Hematopoietic multipotent progenitor cell treated with erythropoietin and hydrocortisone succinate and interleukin-3 and kit ligand, for 8 days (in vitro differentiated cells): ENCODE measurements around the gene VEPH1.

Experiments used
- DNase-seq: peaks from one replicate; pipeline ENCODE4 v3.0.0-alpha.2; 2015

Gene VEPH1

DNA sequence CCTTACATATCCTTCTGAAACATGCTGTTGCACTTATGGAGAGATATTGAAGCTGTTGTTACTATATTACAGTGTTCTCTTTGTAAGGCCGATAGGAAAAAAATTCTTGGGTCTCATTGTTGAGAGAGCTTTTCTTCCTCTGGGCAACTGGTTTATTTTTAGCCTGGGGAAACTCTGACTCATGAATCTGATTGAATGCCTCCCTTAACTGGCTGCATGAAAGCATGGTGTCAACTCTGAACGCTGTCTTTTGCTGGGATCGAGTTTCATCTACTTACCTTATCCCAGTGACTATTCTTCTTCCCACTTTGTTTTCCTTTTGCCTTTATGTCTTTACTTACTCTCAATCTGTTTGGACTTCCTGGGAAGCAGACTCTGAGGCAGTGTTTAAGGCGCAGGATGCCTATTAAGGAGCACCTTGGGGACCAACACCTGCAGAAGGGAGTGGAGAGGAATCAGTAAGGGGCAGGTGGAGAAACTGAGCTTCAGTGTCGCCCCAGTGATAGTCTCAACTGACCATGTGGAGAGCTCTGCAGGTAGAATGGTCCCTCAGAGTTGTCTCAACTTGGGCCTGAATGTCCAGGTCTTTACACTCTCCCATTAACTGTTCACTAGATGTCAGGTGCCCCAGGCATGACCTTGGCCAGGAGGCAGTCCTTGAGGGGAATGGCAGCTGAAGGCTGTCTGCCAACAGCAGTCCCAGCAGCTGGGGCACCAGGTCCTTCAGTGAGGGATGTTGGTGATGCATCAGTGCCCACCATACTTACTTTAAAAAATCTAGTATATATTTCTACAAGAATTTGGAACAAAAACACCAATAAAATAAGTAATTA, 254.4 kb downstream of the VEPH1 start:
- peak; percentile 14 for DNase-seq

DNA sequence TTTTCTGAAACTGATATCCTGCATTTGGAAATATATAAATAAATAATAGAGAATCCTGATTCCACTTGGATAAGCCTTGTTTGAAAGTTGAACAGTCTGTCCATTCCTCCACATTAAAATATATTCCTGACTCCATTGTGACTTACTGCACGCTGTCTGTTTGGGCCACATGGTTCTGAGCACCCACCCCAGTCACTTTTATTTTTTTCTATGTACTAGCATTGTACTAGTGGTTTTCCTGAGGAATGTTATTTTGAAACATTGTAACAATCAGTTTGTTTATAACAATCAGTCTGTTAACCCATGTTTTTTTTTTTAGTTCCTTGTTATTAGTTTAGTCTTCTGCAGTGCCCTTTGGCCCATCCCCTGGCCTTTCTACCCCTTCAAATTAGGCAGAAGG, 255.8 kb downstream of the VEPH1 start:
- no peak for DNase-seq

DNA sequence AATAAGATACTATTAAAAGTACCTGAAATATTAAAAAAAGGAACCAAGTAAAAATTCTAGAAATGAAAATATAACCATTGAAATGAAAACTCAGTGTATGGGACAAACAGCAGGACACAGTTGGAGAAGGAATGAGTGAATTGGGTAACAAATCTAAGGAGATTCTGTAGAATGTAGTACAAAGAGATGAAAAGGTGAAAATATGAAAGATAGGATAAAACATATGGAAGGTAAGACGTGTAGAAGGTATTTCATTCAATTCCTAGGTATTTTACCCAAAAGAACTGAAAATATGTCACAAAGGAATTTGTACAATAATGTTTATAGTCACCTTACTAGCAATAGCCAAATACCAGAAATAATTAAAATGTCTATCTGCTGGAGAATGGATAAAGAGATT, 260.4 kb downstream of the VEPH1 start:
- DNase-seq, result no peak

DNA sequence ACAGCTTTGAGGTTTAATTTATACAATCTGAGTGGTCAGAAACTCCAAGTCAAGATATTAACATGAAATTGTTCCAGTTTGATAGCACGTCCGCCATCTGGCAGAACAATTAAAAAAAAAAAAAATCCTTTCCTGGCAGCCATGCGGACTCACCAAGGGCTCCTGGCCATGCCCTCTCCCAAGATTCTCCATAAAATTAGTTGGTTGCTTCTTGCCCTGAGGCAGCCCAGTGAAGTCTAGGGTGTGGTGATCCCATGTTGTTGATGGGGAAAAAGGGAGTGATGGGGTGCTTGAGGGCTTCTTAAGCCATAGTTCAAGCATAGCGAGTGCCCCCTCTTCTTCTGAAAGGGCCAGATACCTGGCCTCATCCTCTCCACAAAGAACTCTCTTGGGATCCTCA, 261.6 kb downstream of the VEPH1 start:
- no peak for DNase-seq

DNA sequence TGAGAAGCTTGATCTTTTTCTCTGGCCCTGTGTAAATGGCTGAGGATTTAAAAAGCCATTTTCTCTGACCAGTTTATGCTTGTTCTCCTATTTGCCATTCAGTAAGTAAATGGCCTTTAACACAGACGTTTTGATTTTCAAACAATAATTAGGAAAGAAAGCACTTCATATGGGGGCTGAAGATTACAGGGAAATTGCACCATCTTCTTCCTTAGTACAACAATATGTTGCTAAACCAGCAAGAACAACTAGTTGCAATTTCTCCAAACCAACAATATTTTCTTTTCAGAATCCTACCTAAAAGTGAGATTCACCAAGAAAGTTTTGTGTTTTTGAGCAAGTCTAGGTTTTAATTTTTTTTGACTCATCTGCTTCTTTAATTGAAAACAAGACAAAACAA, 262.8 kb downstream of the VEPH1 start:
- DNase-seq, result no peak

DNA sequence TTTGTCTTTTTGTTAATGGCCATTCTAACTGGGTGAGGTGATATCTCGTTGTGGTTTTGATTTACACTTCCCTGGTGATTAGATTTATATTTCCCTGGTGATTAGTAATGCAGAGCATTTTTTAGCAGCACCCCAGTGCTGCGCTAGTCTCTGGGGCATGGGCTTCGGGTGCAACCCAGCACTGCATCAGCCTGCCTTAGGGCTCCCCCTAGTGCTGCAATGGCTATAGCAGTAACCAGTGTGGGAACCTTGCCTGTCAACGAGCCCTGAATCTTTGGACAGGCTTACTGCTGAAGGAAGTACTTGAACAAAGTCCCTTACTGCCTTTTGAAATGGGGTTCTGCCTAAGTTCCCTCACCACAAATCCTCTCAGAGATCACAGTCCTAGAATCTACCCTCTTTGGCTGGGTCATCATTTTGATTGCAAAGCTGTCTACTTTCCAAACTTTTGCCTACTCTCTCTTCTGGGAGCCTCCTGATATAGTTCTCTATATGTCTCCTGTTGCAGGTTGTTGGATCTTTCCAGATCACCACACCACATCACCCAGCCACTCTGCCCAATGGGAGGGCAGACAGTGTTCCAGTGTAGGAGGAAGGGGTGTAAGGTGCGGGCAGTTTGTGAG, 264.0 kb downstream of the VEPH1 start:
- DNase-seq, result peak; percentile 56

DNA sequence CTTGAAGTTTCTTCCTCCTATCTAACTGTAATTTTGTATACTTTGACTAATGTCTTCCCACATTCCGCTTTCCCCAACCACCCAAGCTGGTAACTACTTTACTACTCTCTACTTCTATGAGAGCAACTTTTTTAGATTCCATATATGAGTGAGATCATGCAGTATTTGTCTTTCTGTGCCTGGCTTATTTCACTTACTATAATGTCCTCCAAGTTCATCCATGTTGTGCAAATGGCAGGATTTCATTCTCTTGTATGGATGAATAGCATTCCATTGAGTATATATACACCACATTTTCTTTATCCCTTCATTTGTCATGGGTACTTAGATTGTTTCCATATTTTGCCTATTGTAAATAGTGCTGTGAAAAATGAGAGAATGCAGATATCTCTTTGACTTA, 264.8 kb downstream of the VEPH1 start:
- DNase-seq, result no peak

DNA sequence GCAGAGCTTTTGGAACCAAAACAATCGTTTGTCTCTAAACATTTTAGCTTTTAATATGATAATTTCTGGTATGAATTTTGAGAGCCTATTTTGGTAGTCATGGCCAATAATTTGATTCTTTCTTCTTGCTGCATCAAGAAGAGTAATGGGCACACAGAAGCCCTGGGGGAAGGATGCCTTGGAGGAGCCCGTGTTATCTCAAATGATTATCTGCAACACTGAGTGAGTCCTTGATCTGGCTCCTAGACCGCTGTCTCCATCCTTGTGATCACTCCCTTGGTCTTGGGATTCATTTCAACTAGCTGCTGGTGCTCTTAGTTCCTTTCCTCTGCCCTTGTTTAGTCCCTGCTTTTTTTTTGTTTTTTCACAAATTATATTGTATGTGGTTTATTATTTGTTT, 265.3 kb downstream of the VEPH1 start:
- DNase-seq, result no peak

DNA sequence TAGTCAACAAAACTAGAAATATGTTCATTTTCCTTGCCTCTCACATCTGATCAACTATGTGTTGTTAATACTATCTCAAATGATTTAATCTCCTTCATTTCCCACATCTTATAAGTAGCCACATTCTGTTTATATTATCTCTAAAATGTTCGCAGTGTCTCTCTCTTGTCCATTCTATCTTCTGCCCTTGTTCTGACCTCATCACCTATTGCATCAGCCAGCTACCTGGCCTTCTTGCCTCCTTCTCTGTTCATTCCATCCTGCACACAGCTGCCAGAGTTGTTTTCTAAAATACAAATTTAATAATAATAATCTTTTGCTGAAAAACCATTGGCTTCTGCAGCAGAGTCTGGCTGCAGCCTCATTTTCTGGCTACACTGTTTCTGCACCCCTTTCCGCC, 267.9 kb downstream of the VEPH1 start:
- DNase-seq, result no peak

DNA sequence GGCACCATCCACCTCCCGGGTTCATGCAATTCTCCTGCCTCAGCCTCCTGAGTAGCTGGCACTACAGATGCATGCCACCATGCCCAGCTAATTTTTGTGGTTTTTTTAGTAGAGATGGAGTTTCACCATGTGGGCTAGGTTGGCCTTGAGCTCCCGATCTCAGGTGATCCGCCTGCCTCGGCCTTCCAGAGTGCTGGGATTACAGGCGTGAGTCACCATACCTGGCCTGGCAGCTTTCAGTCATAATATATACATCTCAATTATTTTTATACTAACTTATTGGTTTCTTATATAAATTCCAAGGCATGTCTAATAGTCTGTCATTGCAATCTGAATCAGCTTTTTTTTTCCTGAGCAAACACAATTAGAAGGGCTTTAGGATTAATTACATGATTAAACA, 269.3 kb downstream of the VEPH1 start:
- no peak for DNase-seq

DNA sequence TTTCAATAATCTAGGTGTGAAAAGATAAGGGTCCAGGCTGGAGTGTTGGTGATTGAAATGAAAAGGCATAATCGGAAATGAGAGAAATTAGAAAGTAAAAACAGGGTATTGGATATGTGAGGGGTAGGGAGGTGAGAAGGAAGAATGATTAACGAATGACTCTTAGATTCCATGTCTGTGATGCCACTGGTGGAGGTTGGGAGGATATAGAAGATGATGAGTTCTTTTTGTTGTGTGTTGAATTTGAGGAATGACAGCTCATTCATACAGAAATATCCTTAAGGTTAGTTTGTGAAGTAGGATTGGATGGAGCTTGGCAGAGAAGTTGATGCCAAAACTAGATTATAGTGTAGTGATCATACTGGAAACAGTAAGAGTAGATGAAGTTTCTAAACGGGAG, 271.1 kb downstream of the VEPH1 start:
- no peak for DNase-seq

DNA sequence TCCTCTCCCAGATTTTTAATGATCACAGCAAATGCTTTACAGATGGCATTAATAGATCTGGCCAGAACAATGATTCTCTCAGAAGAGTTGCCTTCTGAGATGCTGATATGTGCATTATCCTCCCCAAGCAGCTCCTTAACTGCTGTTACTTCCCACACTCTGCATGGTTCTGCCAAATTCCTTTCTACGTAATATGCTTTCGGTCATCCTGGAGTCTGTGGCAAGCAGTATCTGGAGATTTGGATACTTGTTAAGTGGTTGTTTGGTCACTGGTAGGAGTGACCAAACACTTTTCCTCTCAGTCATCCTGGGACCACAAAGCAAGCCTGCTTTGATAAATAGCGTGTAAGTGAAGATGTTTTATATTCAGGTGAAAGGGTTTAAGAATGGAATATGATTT, 272.1 kb downstream of the VEPH1 start:
- no peak for DNase-seq

DNA sequence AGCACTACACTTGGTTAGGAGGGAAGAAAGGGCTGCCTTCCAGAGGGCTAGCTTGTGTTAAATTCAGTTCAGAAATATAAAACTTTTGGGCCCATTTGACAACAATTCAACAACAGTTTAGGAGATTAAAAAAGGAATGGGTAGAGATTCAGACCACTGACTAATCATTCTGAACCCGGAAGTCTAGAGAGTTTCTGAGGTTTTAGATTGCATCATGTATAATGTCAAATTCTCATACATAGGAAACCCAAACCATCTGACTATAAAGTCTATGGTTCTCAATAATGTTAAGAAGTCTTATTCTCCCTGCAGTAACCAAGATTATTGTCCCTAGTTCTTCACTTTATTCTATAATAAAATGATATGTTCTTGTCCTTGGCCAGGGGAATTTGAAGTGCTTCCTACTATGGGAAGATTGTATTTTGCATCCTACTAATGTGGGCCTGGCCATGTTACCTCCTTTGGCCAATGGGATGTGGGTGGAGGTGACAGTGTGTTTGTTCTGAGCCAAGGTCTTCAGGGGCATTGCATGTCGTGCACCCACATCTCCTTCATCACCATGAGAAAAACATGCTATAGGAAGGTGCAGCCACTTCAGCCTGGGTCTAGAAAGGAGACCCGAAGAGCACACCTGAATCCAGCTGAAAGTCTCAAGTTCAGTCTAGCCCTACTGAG, 276.9 kb downstream of the VEPH1 start:
- no peak for DNase-seq

DNA sequence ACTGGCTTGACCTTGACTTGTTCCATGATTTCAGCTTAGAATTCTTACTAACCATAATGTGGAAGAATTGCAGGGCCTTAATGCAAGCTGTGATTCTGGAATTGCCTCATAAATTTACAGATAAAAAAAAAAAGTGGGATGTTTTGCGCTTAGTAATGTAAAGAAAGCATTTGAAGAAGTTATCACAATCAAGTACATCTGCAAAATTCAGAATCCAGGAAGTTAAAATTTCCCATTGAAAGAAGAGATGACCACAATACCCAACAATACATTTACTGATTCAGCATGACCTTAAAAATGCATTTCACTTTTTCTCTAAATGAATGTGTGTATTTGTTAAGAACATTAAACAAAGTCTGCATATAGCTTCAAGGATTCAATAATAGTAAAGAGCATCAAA, 278.2 kb downstream of the VEPH1 start:
- DNase-seq, result no peak

DNA sequence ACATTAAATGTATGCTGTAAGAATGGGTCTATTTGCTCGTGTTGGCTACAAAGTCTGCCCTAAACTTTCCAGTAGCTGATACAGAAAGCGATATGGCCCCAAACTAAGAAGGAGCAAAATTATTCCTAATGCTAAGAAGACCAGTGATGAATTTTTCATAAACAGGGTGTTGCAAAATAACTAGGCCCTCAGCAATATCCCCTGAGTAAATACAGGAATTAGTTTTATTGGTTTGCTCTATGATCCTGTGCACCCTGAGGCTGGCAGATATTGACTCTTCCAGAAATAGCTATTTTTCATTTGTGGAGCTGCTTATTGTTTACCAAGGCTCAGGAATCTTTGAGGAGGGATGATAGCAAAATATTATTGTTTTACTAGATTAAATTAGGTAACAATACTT, 282.3 kb downstream of the VEPH1 start:
- no peak for DNase-seq

DNA sequence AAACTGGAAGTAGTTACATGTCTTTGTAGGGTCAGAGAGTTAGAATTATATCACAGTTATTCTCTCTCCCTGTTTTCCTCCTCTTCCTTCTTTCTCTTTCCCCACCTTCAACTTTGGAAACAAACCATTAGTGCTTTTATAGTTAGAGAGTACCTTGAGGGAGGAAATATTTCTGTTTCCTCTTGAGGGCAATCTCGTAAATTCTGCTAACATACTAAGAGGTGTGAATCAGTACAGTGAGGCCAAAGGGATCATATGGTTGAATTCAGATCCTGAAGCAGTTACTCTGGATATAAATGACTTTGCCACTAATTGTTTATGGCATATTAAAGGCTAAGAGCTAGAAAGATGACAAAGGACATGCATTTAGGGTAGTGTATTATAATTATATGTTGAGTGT, 283.0 kb downstream of the VEPH1 start:
- DNase-seq, result no peak

DNA sequence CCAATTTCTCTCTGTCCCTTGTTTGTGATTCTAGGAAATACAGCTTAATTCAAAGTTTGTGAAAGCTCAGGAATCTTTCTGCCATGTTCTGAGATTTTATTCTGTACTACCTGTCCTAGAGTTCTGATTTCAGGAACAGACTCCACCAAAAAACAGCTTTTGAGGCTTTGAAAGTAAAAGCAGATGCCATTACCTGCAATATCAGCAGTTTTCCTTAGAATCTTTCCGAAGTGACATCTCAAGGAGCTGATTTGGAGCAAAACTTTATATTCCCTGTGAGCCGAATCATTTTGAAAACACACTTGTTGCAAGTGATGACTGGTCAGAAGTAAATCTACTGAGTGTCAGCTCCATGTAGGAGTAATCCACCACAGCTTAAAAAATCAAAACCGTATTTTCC, 284.0 kb downstream of the VEPH1 start:
- no peak for DNase-seq
